ENCODE results near the gene RGSL1. TPM values are rescaled to one million over a fixed set of nuclear protein-coding genes. Genes with fewer than 3 reads are reported as not detected.
"Not testable (repeated sequence)": the region's sequence is repeated elsewhere in the genome, so short reads cannot be mapped to it uniquely, and the experiment has no call there.

The RGSL1 gene
- total RNA-seq, 1 donor from 2014 or later = not detected

DNA sequence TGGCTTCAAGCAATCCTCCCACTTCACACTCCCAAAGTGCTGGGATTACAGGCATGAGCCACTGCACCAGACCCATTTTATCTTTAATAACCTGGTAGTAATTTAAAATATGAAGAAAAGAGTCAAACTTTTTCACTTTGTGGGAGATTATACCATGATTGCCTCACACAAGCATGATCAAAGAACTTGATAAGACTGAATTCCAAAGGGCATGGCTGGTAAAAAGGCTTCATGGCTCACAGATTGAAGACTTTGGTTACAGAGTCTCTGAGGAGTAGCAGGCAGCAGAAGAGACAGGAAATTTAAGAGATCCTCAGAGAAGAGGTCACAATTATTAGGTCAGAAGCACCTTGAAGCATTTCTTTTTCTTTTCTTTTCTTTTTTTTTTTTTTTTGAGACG, 16.4 kb upstream of the RGSL1 start:
- no peak overlapping the region for H3K4me3 ChIP-seq
- no peaks in the 10 kb centered on the region for H3K4me1 ChIP-seq
- no peaks in the 10 kb centered on the region for H3K36me3 ChIP-seq
- ATAC-seq (no peak), DNase-seq (no peak)
- H3K27me3 ChIP-seq = no peaks in the 10 kb centered on the region
- intact Hi-C loops (cut with DNase I) = no loop called here
- TF ChIP-seq, protein P1, sequence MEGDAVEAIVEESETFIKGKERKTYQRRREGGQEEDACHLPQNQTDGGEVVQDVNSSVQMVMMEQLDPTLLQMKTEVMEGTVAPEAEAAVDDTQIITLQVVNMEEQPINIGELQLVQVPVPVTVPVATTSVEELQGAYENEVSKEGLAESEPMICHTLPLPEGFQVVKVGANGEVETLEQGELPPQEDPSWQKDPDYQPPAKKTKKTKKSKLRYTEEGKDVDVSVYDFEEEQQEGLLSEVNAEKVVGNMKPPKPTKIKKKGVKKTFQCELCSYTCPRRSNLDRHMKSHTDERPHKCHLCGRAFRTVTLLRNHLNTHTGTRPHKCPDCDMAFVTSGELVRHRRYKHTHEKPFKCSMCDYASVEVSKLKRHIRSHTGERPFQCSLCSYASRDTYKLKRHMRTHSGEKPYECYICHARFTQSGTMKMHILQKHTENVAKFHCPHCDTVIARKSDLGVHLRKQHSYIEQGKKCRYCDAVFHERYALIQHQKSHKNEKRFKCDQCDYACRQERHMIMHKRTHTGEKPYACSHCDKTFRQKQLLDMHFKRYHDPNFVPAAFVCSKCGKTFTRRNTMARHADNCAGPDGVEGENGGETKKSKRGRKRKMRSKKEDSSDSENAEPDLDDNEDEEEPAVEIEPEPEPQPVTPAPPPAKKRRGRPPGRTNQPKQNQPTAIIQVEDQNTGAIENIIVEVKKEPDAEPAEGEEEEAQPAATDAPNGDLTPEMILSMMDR (IDR thresholded peaks at IDR 0.05) = no peak
- H3K9me3 ChIP-seq = no peaks in the 10 kb centered on the region
- H3K27ac ChIP-seq = no peak overlapping the region

GRCh38 chr1:182438326-182438725, 11.6 kb upstream of the RGSL1 start:
- no peaks in the 10 kb centered on the region for H3K36me3 ChIP-seq
- H3K9me3 ChIP-seq = no peaks in the 10 kb centered on the region
- no peaks in the 10 kb centered on the region for H3K27me3 ChIP-seq
- intact Hi-C loops (cut with DNase I) = no loop called here
- H3K4me1 ChIP-seq = no peaks in the 10 kb centered on the region
- H3K27ac ChIP-seq = no peak overlapping the region
- TF ChIP-seq, protein P1 (IDR thresholded peaks at IDR 0.05) = no peak
- ATAC-seq (no peak), DNase-seq (no peak)
- no peak overlapping the region for H3K4me3 ChIP-seq

- Histone ChIP-seq H3K9me3 (no peaks in the 10 kb centered on the region), H3K36me3 (no peaks in the 10 kb centered on the region), H3K4me3 (no peak overlapping the region), H3K4me1 (no peaks in the 10 kb centered on the region), H3K27me3 (no peaks in the 10 kb centered on the region), H3K27ac (no peak overlapping the region)
- intact Hi-C loops (cut with DNase I) = no loop called here
- ATAC-seq (no peak), DNase-seq (no peak)
- TF ChIP-seq, protein P1 (IDR thresholded peaks at IDR 0.05) = no peak
Observed at GRCh38 chr1:182441719-182442118, 8.2 kb upstream of the RGSL1 start.

DNA sequence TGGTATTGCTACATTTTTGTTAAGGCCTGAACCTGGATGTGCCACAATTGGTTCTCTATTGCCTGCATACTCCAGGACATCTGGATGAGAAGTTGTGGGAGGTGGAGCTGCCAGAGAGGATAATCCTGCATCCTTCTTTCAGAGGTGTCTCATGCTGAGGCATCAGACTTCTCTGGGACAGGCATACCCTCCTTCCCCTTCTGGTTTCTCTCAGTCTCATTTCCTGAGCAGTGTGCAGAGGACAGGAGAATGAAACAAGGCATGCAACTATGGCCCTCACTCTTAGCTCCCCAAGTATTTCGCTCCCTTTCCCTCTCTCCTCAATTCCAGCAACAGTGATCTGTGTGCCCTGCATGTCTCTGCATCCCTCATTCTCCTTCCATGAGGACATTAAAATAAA, 7.6 kb upstream of the RGSL1 start:
- no peak for ATAC-seq
- DNase-seq = no peak
- Histone ChIP-seq H3K4me1 (no peaks in the 10 kb centered on the region), H3K36me3 (no peaks in the 10 kb centered on the region), H3K27me3 (no peaks in the 10 kb centered on the region), H3K27ac (no peak overlapping the region), H3K4me3 (no peak overlapping the region), H3K9me3 (no peaks in the 10 kb centered on the region)
- TF ChIP-seq, protein P1 (IDR thresholded peaks at IDR 0.05) = no peak
- intact Hi-C loops (cut with DNase I) = no loop called here

GRCh38 chr1:182444497-182444896, 5.4 kb upstream of the RGSL1 start:
- no peaks in the 10 kb centered on the region for H3K36me3 ChIP-seq
- TF ChIP-seq, protein P1 (IDR thresholded peaks at IDR 0.05) = no peak
- ATAC-seq = no peak
- intact Hi-C loops (cut with DNase I) = no loop called here
- H3K27me3 ChIP-seq = no peaks in the 10 kb centered on the region
- no peaks in the 10 kb centered on the region for H3K4me1 ChIP-seq
- H3K27ac ChIP-seq = no peak overlapping the region
- H3K4me3 ChIP-seq = no peak overlapping the region
- DNase-seq = no peak
- H3K9me3 ChIP-seq = no peaks in the 10 kb centered on the region

GRCh38 chr1:182446033-182446669, 3.8 kb upstream of the RGSL1 start:
- DNase-seq = no peak
- intact Hi-C loops (cut with DNase I) = no loop called here
- H3K36me3 ChIP-seq = no peaks in the 10 kb centered on the region

GRCh38 chr1:182447124-182447523, 2.8 kb upstream of the RGSL1 start:
- H3K27me3 ChIP-seq; H3K27ac ChIP-seq; H3K4me3 ChIP-seq; DNase-seq; intact Hi-C loops (cut with DNase I); H3K36me3 ChIP-seq; ATAC-seq; H3K9me3 ChIP-seq; H3K4me1 ChIP-seq: not testable (repeated sequence)

More at GRCh38 chr1:182446033-182446669, 3.8 kb upstream of the RGSL1 start:
- Histone ChIP-seq H3K27me3 (no peaks in the 10 kb centered on the region), H3K9me3 (no peaks in the 10 kb centered on the region), H3K27ac (no peak overlapping the region), H3K4me3 (no peak overlapping the region), H3K4me1 (no peaks in the 10 kb centered on the region)
- TF ChIP-seq, protein P1 (IDR thresholded peaks at IDR 0.05) = peak; percentile 70
- peak; percentile 89 for ATAC-seq

All from upper lobe of right lung (tissue), 1 donor.